IPS-NIHi11 (cell line): ENCODE measurements around the gene WBP1L.
A peak's percentile ranks its signal among the peaks of the same experiment; 100 is the strongest.

Experiments used
- DNase-seq: peaks from one replicate; pipeline ENCODE4 v3.0.0; 2012; ENCODE audit warnings: mixed read lengths, low spot score

WBP1L gene

GRCh38 chr10:102780527-102780808, 36.7 kb downstream of the WBP1L start:
- DNase-seq: no peak

GRCh38 chr10:102781090-102781920, 37.6 kb downstream of the WBP1L start:
- DNase-seq: peak; percentile 46

- no peak for DNase-seq
These were observed 38.3 kb downstream of the WBP1L start for GRCh38 chr10:102781921-102782557.

- no peak for DNase-seq
These were observed 39.2 kb downstream of the WBP1L start for GRCh38 chr10:102782673-102783551.

- no peak for DNase-seq
These were observed 39.8 kb downstream of the WBP1L start for GRCh38 chr10:102783568-102783967.

GRCh38 chr10:102785818-102786217, 42.1 kb downstream of the WBP1L start:
- DNase-seq: no peak

GRCh38 chr10:102791754-102792395, 48.1 kb downstream of the WBP1L start:
- DNase-seq: no peak

GRCh38 chr10:102795453-102796406, 52.0 kb downstream of the WBP1L start:
- no peak for DNase-seq

- no peak for DNase-seq
These were observed 52.8 kb downstream of the WBP1L start for GRCh38 chr10:102796407-102797176.

GRCh38 chr10:102799691-102800471, 56.1 kb downstream of the WBP1L start:
- DNase-seq: no peak

GRCh38 chr10:102800611-102801335, 57.0 kb downstream of the WBP1L start:
- no peak for DNase-seq

- DNase-seq: peak; percentile 49
These were observed 57.7 kb downstream of the WBP1L start for GRCh38 chr10:102801496-102801895.

- no peak for DNase-seq
These were observed 58.2 kb downstream of the WBP1L start for GRCh38 chr10:102801978-102802377.

- peak; percentile 42 for DNase-seq
These were observed 59.3 kb downstream of the WBP1L start for GRCh38 chr10:102802920-102803534.

GRCh38 chr10:102804382-102805055, 60.8 kb downstream of the WBP1L start:
- DNase-seq: no peak

- no peak for DNase-seq
These were observed 64.6 kb downstream of the WBP1L start for GRCh38 chr10:102808380-102808779.

GRCh38 chr10:102811346-102811745, 67.6 kb downstream of the WBP1L start:
- no peak for DNase-seq
